Measurements from ENCODE around the gene GABRB1.

GRCh38 chr4:47075262-47075661 lies 43.9 kb downstream of the GABRB1 start:
- TF ChIP-seq ZNF121 (tag by site-specific recombination; IDR thresholded peaks at IDR 0.05) (no peak), ZBTB1 (tag by site-specific recombination; IDR thresholded peaks at IDR 0.05) (no peak)
